Omental fat pad (tissue), 4 donors: Measurements from ENCODE around the gene CLK1. TPM values are rescaled to one million over a fixed set of nuclear protein-coding genes. Genes with fewer than 3 reads are reported as not detected.
"Not testable (repeated sequence)": the region's sequence is repeated elsewhere in the genome, so short reads cannot be mapped to it uniquely, and the experiment has no call there.

ENCODE experiments used
- ATAC-seq: fragments of 150-250 bp; one replicate; pipeline ENCODE4 v1.9.1; 2016; ENCODE audit warnings: mild to moderate bottlenecking, moderate library complexity; ENCODE audit not compliant: low FRiP score
- DNase-seq: peaks from one replicate; pipeline ENCODE4 v3.0.0-alpha.2; 2019; ENCODE audit warnings: low spot score
- total RNA-seq, 4 donors: library from RNA; depleted of rRNA; stranded (reverse); fragments of >200 nt; gene quantifications; one replicate each; pipeline ENCODE4 v1.1.0, GENCODE V29; 2016
- TF ChIP-seq, protein P1 (sequence below), 3 donors: fragments of 450-650 bp; IDR thresholded peaks; one replicate each; pipeline ENCODE4 v1.5.1; 2016 to 2017; ENCODE audit warnings: antibody characterized with exemption in 3 of 3, mild to moderate bottlenecking in 3 of 3, moderate library complexity in 2 of 3

Gene CLK1
- total RNA-seq, 4 donors from 2014 or later = 115 to 224 (median 126) TPM

DNA sequence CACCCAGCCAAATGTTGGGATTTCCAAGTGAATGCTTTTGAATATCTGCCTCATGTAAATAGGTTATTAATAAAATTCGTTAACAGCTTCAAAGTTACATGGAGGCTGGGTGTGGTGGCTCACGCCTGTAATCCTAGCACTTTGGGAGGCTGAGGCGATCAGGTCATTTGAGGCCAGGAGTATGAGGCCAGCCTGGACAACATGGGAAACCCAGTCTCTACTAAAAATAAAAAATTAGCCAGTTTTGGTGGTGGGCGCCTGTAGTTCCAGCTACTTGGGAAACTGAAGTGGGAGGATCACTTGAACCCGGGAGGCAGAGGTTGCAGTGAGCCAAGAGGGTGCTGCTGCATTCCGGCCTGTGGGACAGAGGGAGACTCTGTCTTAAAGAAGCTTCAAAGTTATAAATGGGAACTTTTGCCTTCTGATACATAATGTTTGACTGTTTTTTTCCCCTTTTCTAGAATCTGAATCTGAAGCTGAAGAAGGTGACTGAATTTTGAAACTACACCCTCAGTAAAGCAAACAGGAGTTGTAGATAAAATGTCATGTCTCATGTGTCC, 42.7 kb downstream of the CLK1 start:
- TF ChIP-seq, protein P1, sequence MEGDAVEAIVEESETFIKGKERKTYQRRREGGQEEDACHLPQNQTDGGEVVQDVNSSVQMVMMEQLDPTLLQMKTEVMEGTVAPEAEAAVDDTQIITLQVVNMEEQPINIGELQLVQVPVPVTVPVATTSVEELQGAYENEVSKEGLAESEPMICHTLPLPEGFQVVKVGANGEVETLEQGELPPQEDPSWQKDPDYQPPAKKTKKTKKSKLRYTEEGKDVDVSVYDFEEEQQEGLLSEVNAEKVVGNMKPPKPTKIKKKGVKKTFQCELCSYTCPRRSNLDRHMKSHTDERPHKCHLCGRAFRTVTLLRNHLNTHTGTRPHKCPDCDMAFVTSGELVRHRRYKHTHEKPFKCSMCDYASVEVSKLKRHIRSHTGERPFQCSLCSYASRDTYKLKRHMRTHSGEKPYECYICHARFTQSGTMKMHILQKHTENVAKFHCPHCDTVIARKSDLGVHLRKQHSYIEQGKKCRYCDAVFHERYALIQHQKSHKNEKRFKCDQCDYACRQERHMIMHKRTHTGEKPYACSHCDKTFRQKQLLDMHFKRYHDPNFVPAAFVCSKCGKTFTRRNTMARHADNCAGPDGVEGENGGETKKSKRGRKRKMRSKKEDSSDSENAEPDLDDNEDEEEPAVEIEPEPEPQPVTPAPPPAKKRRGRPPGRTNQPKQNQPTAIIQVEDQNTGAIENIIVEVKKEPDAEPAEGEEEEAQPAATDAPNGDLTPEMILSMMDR (IDR thresholded peaks at IDR 0.05) = no peak
- ATAC-seq (no peak), DNase-seq (no peak)

DNA sequence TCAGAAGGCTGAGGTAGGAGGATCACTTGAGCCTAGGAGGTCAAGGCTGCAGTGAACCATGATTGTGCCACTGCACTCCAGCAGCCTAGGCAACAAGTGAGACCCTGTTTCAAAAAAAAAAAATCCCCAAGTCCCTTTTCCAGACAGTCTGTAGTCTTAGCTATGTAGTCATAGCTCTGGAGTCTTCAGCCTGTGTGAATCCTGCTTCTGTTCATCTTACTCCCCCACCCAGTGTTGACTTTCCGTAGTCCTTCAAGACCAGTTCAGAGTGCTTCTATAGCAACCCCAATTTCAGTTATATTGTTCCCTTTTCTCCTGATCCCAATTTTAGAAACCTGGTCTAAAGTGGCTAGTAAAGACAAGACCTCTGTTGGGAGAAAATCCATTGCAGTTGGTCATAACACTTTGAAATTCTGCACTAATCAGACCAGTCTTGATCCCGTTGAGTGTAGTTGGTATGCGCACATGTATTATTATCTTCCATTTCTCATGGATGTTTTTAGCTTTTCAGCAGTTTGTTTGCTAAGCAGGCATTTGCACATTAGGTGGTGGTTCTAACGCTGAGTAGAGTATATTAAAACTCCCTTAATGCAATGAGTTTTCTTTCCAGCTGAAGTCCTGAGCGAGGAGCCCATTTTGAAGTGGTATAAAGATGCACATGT, 43.8 kb downstream of the CLK1 start:
- TF ChIP-seq, protein P1 (IDR thresholded peaks at IDR 0.05) = no peak
- ATAC-seq (no peak), DNase-seq (no peak)

DNA sequence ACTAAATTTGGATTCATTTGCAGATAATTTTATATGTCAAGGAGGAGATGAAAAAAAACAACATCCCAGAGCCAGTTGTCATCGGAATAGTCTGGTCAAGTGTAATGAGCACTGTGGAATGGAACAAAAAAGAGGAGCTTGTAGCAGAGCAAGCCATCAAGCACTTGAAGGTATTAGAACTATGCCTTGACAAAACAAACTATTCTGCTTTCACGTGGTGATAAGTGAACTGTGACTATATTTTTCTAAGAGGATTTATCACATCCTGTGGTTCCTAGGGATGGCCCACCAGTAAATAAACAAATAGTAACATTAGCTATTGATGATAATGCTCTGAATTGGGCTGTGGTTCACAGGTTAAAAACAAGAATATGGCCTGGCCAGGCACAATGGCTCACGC, 45.7 kb downstream of the CLK1 start:
- DNase-seq, ATAC-seq: not testable (repeated sequence)

DNA sequence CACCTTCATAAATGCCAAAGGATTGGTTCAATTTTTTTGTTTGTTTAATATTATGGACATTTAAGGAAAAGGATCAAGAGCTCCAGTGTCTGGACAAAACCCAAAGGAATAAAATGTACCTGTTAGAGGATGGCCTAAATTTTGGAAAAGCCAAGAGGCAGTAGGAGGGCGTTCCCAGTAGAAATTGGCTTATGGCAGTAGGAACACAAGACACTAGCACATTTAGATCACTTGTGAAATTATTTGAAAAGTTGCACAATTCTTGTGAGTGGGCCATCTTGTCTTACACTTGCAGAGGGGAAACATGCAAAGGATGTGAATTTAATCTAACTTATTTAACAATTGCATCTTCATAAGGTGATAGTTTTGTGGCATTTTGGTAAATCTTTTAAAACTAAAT, 49.5 kb downstream of the CLK1 start:
- ATAC-seq = no peak
- TF ChIP-seq, protein P1 (IDR thresholded peaks at IDR 0.05) = no peak
- DNase-seq = no peak

DNA sequence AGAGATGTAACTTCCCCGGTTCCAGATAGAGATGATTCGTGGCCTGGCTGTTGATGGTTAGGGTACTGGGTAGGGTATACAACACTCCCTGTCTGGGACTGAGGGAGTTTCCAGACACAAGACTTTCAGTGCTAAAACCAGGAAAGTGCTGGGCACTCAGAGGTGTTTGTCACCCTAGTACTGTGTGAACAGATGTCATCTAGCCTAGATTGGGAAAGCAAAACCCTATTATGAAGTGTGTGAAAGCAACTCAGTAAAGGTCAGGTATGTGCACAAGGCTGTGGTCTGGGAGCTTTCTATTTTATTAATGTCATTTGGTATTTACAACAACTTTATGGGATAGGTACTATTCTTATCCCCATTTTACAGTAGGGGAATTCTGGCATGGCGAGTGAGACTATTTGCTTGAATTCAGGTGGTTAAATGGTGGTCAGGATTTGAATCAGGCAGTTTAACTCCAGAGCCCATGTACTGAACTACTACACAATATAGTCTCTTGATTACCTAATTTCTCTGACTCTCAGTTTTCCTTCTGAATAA, 50.1 kb downstream of the CLK1 start:
- TF ChIP-seq, protein P1 (IDR thresholded peaks at IDR 0.05) = no peak
- DNase-seq = no peak
- no peak for ATAC-seq

DNA sequence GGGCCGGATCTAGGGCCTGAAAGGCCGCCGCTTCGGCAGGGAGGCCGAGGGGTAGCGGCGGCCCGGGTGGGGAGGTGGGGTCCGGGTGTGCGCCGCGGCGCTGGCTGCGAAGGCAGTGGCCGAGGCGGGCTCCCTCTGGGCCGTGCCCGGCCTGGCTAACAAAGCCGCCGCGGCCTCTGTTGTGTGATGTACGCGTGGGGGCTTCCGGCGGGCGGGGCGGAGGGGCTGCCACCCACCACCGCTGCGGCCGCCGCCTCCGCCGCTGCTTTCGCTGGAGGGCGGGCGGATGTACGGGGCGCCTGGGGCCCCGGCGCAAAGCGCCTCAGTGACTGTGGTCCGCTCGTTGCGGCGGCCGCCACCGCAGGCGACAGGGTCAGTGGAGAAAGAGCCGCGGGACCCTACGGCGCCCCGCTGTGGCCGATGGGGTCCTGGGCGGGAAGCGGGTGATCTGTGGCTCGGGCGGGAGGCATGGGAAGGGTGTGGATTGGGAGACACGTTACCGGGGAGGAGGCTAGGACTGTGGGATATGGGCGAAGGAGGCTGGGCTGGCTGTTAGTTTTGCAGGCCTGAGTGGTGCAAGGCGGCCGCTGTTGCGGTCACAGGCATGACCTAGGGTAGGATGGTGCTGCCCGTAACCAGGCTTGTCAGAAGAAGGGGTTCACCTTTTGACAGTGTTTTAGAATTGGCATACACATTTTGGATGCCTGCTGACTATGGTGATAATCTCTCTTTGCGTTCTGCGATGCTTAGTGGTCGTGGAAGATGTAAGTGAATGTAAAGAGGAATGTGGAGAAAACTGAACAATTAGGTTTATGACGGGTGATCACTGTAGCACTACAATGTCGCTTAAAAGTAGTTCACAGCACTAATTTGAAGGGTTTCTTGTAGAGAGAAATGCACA, 52.1 kb downstream of the CLK1 start:
- peak; percentile 37 for ATAC-seq
- peak; percentile 39 for DNase-seq
- TF ChIP-seq, protein P1 (IDR thresholded peaks at IDR 0.05) = no peak
